ENCODE data around the gene RAP2A. TPM values are rescaled to one million over a fixed set of nuclear protein-coding genes. Genes with fewer than 3 reads are reported as not detected.

Gene RAP2A
- total RNA-seq, 2 donors from 2014 or later: 21.4 to 23.9 TPM

- intact Hi-C loops (cut with DNase I): no loop called here
- no peak for ATAC-seq
- DNase-seq: no peak
These were observed 49.5 kb downstream of the RAP2A start for GRCh38 chr13:97483465-97483864.

- no peak for DNase-seq
- intact Hi-C loops (cut with DNase I): no loop called here
- ATAC-seq: no peak
These were observed 50.3 kb downstream of the RAP2A start for GRCh38 chr13:97484301-97484700.

GRCh38 chr13:97485320-97485719 is 51.4 kb downstream of the RAP2A start:
- intact Hi-C loops (cut with DNase I): no loop called here
- DNase-seq: no peak
- no peak for ATAC-seq

GRCh38 chr13:97490702-97491307 is 56.8 kb downstream of the RAP2A start:
- ATAC-seq: no peak
- intact Hi-C loops (cut with DNase I): no loop called here
- no peak for DNase-seq

GRCh38 chr13:97491452-97491851 is 57.5 kb downstream of the RAP2A start:
- ATAC-seq (no peak), DNase-seq (no peak)
- intact Hi-C loops (cut with DNase I): no loop called here

GRCh38 chr13:97492257-97492656 is 58.3 kb downstream of the RAP2A start:
- ATAC-seq (no peak), DNase-seq (no peak)
- intact Hi-C loops (cut with DNase I): no loop called here

- intact Hi-C loops (cut with DNase I): no loop called here
- DNase-seq: no peak
- no peak for ATAC-seq
These were observed 58.9 kb downstream of the RAP2A start for GRCh38 chr13:97492684-97493371.

GRCh38 chr13:97493456-97493855 is 59.5 kb downstream of the RAP2A start:
- intact Hi-C loops (cut with DNase I): no loop called here
- DNase-seq: no peak
- ATAC-seq: no peak

- no peak for ATAC-seq
- intact Hi-C loops (cut with DNase I): no loop called here
- no peak for DNase-seq
These were observed 61.7 kb downstream of the RAP2A start for GRCh38 chr13:97495678-97496077.

- ATAC-seq (no peak), DNase-seq (no peak)
- intact Hi-C loops (cut with DNase I): no loop called here
These were observed 62.5 kb downstream of the RAP2A start for GRCh38 chr13:97496511-97496910.

GRCh38 chr13:97497400-97497799 is 63.4 kb downstream of the RAP2A start:
- ATAC-seq: no peak
- no peak for DNase-seq
- intact Hi-C loops (cut with DNase I): no loop called here

GRCh38 chr13:97498419-97498818 is 64.5 kb downstream of the RAP2A start:
- DNase-seq (no peak), ATAC-seq (no peak)
- intact Hi-C loops (cut with DNase I): no loop called here

GRCh38 chr13:97499181-97499580 is 65.2 kb downstream of the RAP2A start:
- no peak for DNase-seq
- intact Hi-C loops (cut with DNase I): no loop called here
- no peak for ATAC-seq

- intact Hi-C loops (cut with DNase I): no loop called here
- DNase-seq (peak; percentile 32), ATAC-seq (peak; percentile 61 to 84)
These were observed 68.2 kb downstream of the RAP2A start for GRCh38 chr13:97502181-97502580.

GRCh38 chr13:97502706-97503105 is 68.7 kb downstream of the RAP2A start:
- intact Hi-C loops (cut with DNase I): no loop called here
- ATAC-seq (no peak), DNase-seq (no peak)

- intact Hi-C loops (cut with DNase I): no loop called here
- ATAC-seq (no peak), DNase-seq (no peak)
These were observed 71.0 kb downstream of the RAP2A start for GRCh38 chr13:97505017-97505416.

- intact Hi-C loops (cut with DNase I): no loop called here
- ATAC-seq (peak in 1 of 2 donors; percentile 23), DNase-seq (no peak)
These were observed 72.5 kb downstream of the RAP2A start for GRCh38 chr13:97506511-97506910.

- intact Hi-C loops (cut with DNase I): no loop called here
- ATAC-seq: no peak
- DNase-seq: no peak
These were observed 78.8 kb downstream of the RAP2A start for GRCh38 chr13:97512732-97513131.

GRCh38 chr13:97515643-97516042 is 81.7 kb downstream of the RAP2A start:
- no peak for DNase-seq
- intact Hi-C loops (cut with DNase I): no loop called here
- no peak for ATAC-seq

GRCh38 chr13:97517967-97518366 is 84.0 kb downstream of the RAP2A start:
- intact Hi-C loops (cut with DNase I): no loop called here
- DNase-seq: no peak
- ATAC-seq: no peak
